ENCODE data around the gene PJVK. TPM values are rescaled to one million over a fixed set of nuclear protein-coding genes. Genes with fewer than 3 reads are reported as not detected.

Gene PJVK
- total and polyA plus RNA-seq, 2 experiments from 2014 or later, result 1.6 to 2.1 TPM

- TF ChIP-seq ZNF462 (CRISPR knock-in tag; IDR thresholded peaks at IDR 0.05), result no peak
Measured at GRCh38 chr2:178479758-178480226, 28.6 kb downstream of the PJVK start (continued).

GRCh38 chr2:178480227-178481181 lies 29.3 kb downstream of the PJVK start, which contains the start of gene PLEKHA3:
TSS of gene PLEKHA3 (plus strand) at chr2:178480457. CDS start at chr2:178480870, 413 bp downstream.
- Mint-ChIP-seq H3K27ac (peak within 1 kb of the TSS; percentile 96), H3K36me3 (ENCODE audit: low read depth) (no peaks in the 10 kb centered on the region; the same call in 2 of the 3 replicates), H3K4me1 (peaks cover 27% of the 10 kb centered on the region), H3K27me3 (ENCODE audit: insufficient read depth, low read depth, poor library complexity) (peaks cover 2% of the 10 kb centered on the region), H3K4me3 (peak within 1 kb of the TSS; percentile 90), H3K9me3 (no peaks in the 10 kb centered on the region; the same call in 2 of the 3 replicates)
- TF ChIP-seq ZNF462 (CRISPR knock-in tag; IDR thresholded peaks at IDR 0.05) (no peak), POLR2AphosphoS5 (IDR thresholded peaks at IDR 0.05; ENCODE audit: low read depth) (peak; percentile 56; the same call in 1 of the 2 replicates), EZH2 (IDR thresholded peaks at IDR 0.05; ENCODE audit: low read depth, unreplicated experiment) (no peak), CREB1 (CRISPR knock-in tag; IDR thresholded peaks at IDR 0.05; ENCODE audit: low read depth) (peak; percentile 71)
- Histone ChIP-seq H3K4me3 (peak within 1 kb of the TSS; percentile 95), H3K4me2 (peak within 1 kb of the TSS; percentile 97), H3K27ac (ENCODE audit: low read depth) (peak within 1 kb of the TSS; percentile 33; the same call in 1 of the 2 replicates), H3F3A (replicated peaks; ENCODE audit: low read depth) (peaks cover 2% of the 10 kb centered on the region; the same call in 1 of the 2 replicates), H3K4me1 (ENCODE audit: insufficient read depth) (peaks cover 16% of the 10 kb centered on the region; the same call in 1 of the 2 replicates), H2AFZ (peak within 1 kb of the TSS; percentile 84), H4K20me1 (replicated peaks; ENCODE audit: insufficient read depth) (peaks cover 3% of the 10 kb centered on the region; the same call in 1 of the 2 replicates), H3K79me2 (replicated peaks; ENCODE audit: insufficient read depth) (peaks cover 38% of the 10 kb centered on the region), H3K9me2 (ENCODE audit: insufficient read depth) (no peaks in the 10 kb centered on the region), H3K36me3 (ENCODE audit: insufficient read depth) (no peaks in the 10 kb centered on the region), H3K27me3 (ENCODE audit: insufficient read depth) (0 out of 2 replicates have a peak, but pooled peaks cover 8% of the 10 kb centered on the region)
- ATAC-seq (peak; percentile 83), DNase-seq (ENCODE audit: low spot score) (peak; percentile 95)

Data from GM23338 (cell line).